ENCODE results near the gene MAPK9.

GRCh38 chr5:180253036-180253824 is 38.7 kb downstream of the MAPK9 start:
- TF ChIP-seq CTCF (IDR thresholded peaks at IDR 0.05; ENCODE audit: poor library complexity) (no peak), EZH2phosphoT487 (IDR thresholded peaks at IDR 0.05; ENCODE audit: low read depth, severe bottlenecking, unreplicated experiment) (no peak)
